Mesothelial cell of epicardium (in vitro differentiated cells): ENCODE results near the gene NTM. TPM values are rescaled to one million over a fixed set of nuclear protein-coding genes. Genes with fewer than 3 reads are reported as not detected.

Source experiments
- DNase-seq, 2 experiments: peaks; one replicate each; pipeline ENCODE4 v3.0.0; 2021; ENCODE audit warnings: low spot score in 2 of 2; ENCODE audit not compliant: unreplicated experiment in 2 of 2
- H3K27ac Mint-ChIP-seq: 2 replicates; pipeline ENCODE4 v1.8.0; 2021; ENCODE audit warnings: mixed read lengths
- H3K27me3 Mint-ChIP-seq: 2 replicates; pipeline ENCODE4 v1.8.0; 2021; ENCODE audit warnings: low read depth, mixed read lengths
- H3K36me3 Mint-ChIP-seq: 2 replicates; pipeline ENCODE4 v1.8.0; 2021; ENCODE audit warnings: mixed read lengths
- H3K4me1 Mint-ChIP-seq: 2 replicates; pipeline ENCODE4 v1.8.0; 2021; ENCODE audit warnings: mixed read lengths
- H3K4me3 Mint-ChIP-seq: 2 replicates; pipeline ENCODE4 v1.8.0; 2021; ENCODE audit warnings: mild to moderate bottlenecking, moderate library complexity, mixed read lengths
- H3K9me3 Mint-ChIP-seq: 2 replicates; pipeline ENCODE4 v1.8.0; 2021; ENCODE audit warnings: mixed read lengths
- CTCF ChIP-seq: fragments of 200-600 bp; sonication (generic); IDR thresholded peaks from one replicate; pipeline ENCODE4 v1.5.0; 2021; ENCODE audit warnings: antibody characterized with exemption; ENCODE audit not compliant: unreplicated experiment
- total RNA-seq: library from RNA; stranded (reverse); gene quantifications from 3 replicates; pipeline ENCODE4 v1.2.1, GENCODE V29; 2021

The NTM gene
- total RNA-seq, 1 donor from 2014 or later: 3.9 TPM

- peaks cover 30% of the 10 kb centered on the region for H3K4me1 Mint-ChIP-seq
- no peak overlapping the region for H3K27ac Mint-ChIP-seq
- no peak for TF ChIP-seq CTCF
- H3K36me3 Mint-ChIP-seq: no peaks in the 10 kb centered on the region
- H3K4me3 Mint-ChIP-seq: no peak overlapping the region
- H3K27me3 Mint-ChIP-seq: peaks cover 53% of the 10 kb centered on the region
- DNase-seq: peak in 1 of 2 experiments; percentile 53
- no peaks in the 10 kb centered on the region for H3K9me3 Mint-ChIP-seq
Observed at GRCh38 chr11:131943295-131943694, 572.9 kb downstream of the NTM start.

GRCh38 chr11:131944736-131945135 lies 574.3 kb downstream of the NTM start:
- TF ChIP-seq CTCF: no peak
- H3K4me3 Mint-ChIP-seq: no peak overlapping the region

GRCh38 chr11:131945706-131946105 lies 575.3 kb downstream of the NTM start:
- Mint-ChIP-seq H3K9me3 (no peaks in the 10 kb centered on the region), H3K4me3 (no peak overlapping the region), H3K27me3 (peaks cover 49% of the 10 kb centered on the region), H3K27ac (no peak overlapping the region), H3K36me3 (no peaks in the 10 kb centered on the region), H3K4me1 (peaks cover 30% of the 10 kb centered on the region)
- DNase-seq: no peak
- TF ChIP-seq CTCF: no peak

More at GRCh38 chr11:131944736-131945135, 574.3 kb downstream of the NTM start:
- no peak overlapping the region for H3K27ac Mint-ChIP-seq
- DNase-seq: no peak
- H3K27me3 Mint-ChIP-seq: peaks cover 48% of the 10 kb centered on the region
- no peaks in the 10 kb centered on the region for H3K9me3 Mint-ChIP-seq
- no peaks in the 10 kb centered on the region for H3K36me3 Mint-ChIP-seq
- peaks cover 30% of the 10 kb centered on the region for H3K4me1 Mint-ChIP-seq

GRCh38 chr11:131947511-131947910 lies 577.1 kb downstream of the NTM start:
- H3K4me1 Mint-ChIP-seq: peaks cover 30% of the 10 kb centered on the region
- H3K27me3 Mint-ChIP-seq: peaks cover 39% of the 10 kb centered on the region
- no peak for TF ChIP-seq CTCF
- DNase-seq: no peak
- H3K9me3 Mint-ChIP-seq: no peaks in the 10 kb centered on the region
- H3K4me3 Mint-ChIP-seq: no peak overlapping the region
- no peak overlapping the region for H3K27ac Mint-ChIP-seq
- H3K36me3 Mint-ChIP-seq: no peaks in the 10 kb centered on the region

- H3K4me1 Mint-ChIP-seq: peaks cover 8% of the 10 kb centered on the region
- no peak overlapping the region for H3K4me3 Mint-ChIP-seq
- TF ChIP-seq CTCF: no peak
Observed at GRCh38 chr11:131951121-131951520, 580.7 kb downstream of the NTM start.

GRCh38 chr11:131954146-131954545 lies 583.7 kb downstream of the NTM start:
- H3K27me3 Mint-ChIP-seq: peaks cover 33% of the 10 kb centered on the region
- no peaks in the 10 kb centered on the region for H3K9me3 Mint-ChIP-seq

More at GRCh38 chr11:131951121-131951520, 580.7 kb downstream of the NTM start:
- H3K36me3 Mint-ChIP-seq: no peaks in the 10 kb centered on the region
- H3K27ac Mint-ChIP-seq: no peak overlapping the region
- no peak for DNase-seq
- no peaks in the 10 kb centered on the region for H3K9me3 Mint-ChIP-seq
- peaks cover 33% of the 10 kb centered on the region for H3K27me3 Mint-ChIP-seq

More at GRCh38 chr11:131954146-131954545, 583.7 kb downstream of the NTM start:
- no peak for TF ChIP-seq CTCF
- peaks cover 11% of the 10 kb centered on the region for H3K4me1 Mint-ChIP-seq
- no peaks in the 10 kb centered on the region for H3K36me3 Mint-ChIP-seq
- no peak for DNase-seq
- H3K27ac Mint-ChIP-seq: no peak overlapping the region
- H3K4me3 Mint-ChIP-seq: no peak overlapping the region
